GM18951 (cell line): ENCODE results near the gene NECAP2.

Experiments
- POLR2A ChIP-seq: IDR thresholded peaks from 4 replicates; pipeline ENCODE4 v1.6.1; 2011; ENCODE audit warnings: mild to moderate bottlenecking; ENCODE audit not compliant: insufficient read length, insufficient read depth; ENCODE audit errors: extremely low read depth
- in situ Hi-C: fragments of 300-500 bp; cut with MboI; formaldehyde crosslinking; loops from one replicate; pipeline ENCODE4 v1.12.0; 2022; ENCODE audit warnings: low sequenced_read_pairs, mixed read lengths, inconsistent platforms; ENCODE audit not compliant: unreplicated experiment

The NECAP2 gene

DNA sequence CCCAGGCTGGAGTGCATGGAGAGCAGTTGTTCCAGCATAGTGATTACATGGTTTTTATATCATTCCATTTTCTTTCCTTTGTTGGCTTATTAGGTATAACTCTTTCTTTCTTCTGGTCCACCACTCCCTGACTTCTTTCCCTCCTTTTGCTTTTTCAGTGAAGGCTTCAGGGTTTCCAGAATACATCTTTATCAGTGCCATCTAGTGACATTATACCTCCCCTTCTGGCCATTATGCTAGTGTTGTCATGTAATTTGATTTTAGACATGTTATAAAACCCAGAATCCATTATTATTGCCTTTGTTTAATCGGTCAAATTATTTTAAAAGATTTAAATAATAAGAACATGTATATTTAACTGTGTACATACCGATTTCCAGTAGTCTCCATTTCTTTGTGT, 63.0 kb downstream of the NECAP2 start:
- in situ Hi-C loops: loop anchor here (25.0 kb wide), 2 partner anchors 134 to 409 kb away; partner anchors contain the start of gene CROCC
- no peak for TF ChIP-seq POLR2A

DNA sequence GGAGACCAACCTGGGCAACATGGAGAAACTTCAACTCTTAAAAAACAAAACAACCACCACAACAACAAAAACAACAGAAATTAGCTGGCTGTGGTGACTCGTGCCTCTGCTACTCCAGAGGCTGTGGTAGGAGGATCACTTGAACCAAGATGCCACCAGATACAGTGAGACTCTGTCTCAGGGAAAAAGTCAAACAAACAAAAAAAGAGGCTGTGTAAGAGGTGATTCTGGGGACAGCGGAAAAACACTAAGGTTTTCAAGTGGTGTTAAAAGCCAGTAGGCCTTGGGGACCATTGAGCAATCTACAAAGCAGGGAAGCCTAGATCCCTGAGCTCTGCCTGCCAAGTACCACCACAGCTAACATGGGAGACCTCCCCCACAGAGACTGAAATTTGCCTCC, 65.3 kb downstream of the NECAP2 start:
- in situ Hi-C loops: loop anchor here (25.0 kb wide), 2 partner anchors 131 to 406 kb away; partner anchors contain the start of gene CROCC

DNA sequence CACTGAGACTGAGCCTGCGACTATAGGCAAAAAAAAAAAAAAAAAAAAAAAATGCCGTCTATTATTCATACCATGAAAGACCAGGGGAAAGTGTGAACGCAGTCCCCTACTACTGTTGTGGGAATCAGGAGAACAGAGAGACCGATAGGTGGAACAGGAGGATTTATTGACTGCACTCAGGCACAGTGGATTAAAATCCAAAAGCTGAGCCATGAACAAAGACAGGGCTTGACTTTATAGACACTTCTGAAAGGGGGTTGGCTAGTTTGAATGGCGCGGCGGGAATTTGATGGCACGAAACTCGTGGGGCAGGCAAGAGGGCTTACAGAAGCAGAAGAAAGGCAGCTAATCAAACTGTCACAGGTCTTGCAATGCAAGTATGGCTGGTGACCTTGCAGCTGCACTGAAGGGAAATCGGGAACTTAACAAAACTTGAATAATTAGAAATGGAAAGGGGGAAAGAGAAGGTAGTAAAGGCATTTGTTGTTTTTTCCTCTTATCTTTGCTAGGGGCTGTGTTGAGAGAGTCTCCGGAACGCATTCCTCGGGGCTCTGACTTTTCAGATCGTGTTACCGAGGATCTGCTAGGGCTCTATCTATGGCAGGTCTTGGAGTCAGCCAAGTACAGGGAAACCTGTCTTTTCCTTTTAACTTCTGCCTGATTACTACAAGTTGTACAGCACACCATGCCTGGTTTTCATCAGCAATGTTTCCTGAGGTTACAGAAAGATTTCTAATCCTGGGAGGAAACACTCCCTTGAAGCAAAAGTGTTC, 66.0 kb downstream of the NECAP2 start:
- in situ Hi-C loops: loop anchor here (25.0 kb wide), 2 partner anchors 131 to 406 kb away; partner anchors contain the start of gene CROCC

DNA sequence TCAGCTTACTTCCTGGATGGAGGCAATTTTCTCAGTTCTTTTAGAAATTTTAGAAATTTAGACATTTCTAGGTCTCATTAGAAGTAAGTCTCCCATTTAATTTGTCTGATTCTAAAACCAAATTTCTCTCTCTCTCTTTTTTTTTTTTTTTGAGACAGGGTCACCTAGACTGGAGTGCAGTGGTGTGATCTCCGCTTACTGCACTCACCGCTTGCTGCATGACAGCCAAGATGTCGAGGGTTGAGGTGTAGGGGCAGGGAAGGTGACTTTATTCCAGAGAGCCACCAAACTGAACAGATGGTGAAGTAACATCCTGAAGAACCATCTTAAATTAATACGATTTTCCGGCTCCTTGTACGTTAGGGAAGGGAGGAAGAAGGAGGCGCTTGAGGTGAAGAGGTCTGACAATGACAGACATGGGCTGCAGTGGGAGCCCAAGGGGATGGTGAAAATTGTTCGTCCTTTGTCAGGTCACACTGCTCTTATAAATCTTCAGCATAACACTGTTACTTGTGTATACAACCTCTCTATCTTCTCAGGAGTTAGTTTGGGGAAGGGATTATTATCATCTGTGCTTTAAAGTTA, 68.4 kb downstream of the NECAP2 start:
- in situ Hi-C loops: loop anchor here (25.0 kb wide), 2 partner anchors 128 to 403 kb away; partner anchors contain the start of gene CROCC
